ENCODE results near the gene LMO1. TPM values are rescaled to one million over a fixed set of nuclear protein-coding genes. Genes with fewer than 3 reads are reported as not detected.

LMO1 gene
- total and polyA plus RNA-seq, 10 donors, result 0.17 to 1.0 (median 0.57) TPM; not detected in 5

DNA sequence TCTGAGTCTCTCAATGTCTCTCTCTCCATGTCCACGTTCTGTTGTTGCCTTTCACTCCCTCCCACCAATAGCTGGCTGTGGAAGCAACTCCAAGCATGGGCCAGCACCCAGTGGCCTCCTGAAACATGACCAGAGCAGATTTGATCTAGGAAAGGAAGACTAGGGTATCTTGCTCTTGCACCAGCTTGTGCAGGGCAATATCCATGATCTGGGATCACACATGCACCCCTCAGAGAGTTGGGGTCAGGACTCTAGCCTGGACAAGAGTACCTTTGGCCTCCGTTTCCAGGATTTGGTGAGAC is 60.3 kb downstream of the LMO1 start:
- peaks cover 0 to 17% (median 0%) of the 10 kb centered on the region in 7 donors for H3K27me3 ChIP-seq (replicated peaks in 1 of 7)
- peaks cover 6 to 42% (median 34%) of the 10 kb centered on the region in 6 donors for H3K4me1 ChIP-seq
- intact Hi-C loops (cut with DNase I; ENCODE audit: low total_unique reads), result no loop called here
- TF ChIP-seq POLR2A (IDR thresholded peaks at IDR 0.05), result no peak
- TF ChIP-seq POLR2AphosphoS5 (IDR thresholded peaks at IDR 0.05), result no peak
- TF ChIP-seq, protein P1, sequence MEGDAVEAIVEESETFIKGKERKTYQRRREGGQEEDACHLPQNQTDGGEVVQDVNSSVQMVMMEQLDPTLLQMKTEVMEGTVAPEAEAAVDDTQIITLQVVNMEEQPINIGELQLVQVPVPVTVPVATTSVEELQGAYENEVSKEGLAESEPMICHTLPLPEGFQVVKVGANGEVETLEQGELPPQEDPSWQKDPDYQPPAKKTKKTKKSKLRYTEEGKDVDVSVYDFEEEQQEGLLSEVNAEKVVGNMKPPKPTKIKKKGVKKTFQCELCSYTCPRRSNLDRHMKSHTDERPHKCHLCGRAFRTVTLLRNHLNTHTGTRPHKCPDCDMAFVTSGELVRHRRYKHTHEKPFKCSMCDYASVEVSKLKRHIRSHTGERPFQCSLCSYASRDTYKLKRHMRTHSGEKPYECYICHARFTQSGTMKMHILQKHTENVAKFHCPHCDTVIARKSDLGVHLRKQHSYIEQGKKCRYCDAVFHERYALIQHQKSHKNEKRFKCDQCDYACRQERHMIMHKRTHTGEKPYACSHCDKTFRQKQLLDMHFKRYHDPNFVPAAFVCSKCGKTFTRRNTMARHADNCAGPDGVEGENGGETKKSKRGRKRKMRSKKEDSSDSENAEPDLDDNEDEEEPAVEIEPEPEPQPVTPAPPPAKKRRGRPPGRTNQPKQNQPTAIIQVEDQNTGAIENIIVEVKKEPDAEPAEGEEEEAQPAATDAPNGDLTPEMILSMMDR (IDR thresholded peaks at IDR 0.05 in 8 of 11, conservative IDR thresholded peaks at IDR 0.05 in 3 of 11), result no peak
- no peaks in the 10 kb centered on the region for H3K36me3 ChIP-seq
- DNase-seq, result no peak
- WGBS, 5 donors, result 82 to 92% (median 84%) methylated on average over 2 of the region's 2 CpGs
- no peaks in the 10 kb centered on the region for H3K9me3 ChIP-seq
- no peak overlapping the region for H3K27ac ChIP-seq
- H3K4me3 ChIP-seq, result no peak overlapping the region

DNA sequence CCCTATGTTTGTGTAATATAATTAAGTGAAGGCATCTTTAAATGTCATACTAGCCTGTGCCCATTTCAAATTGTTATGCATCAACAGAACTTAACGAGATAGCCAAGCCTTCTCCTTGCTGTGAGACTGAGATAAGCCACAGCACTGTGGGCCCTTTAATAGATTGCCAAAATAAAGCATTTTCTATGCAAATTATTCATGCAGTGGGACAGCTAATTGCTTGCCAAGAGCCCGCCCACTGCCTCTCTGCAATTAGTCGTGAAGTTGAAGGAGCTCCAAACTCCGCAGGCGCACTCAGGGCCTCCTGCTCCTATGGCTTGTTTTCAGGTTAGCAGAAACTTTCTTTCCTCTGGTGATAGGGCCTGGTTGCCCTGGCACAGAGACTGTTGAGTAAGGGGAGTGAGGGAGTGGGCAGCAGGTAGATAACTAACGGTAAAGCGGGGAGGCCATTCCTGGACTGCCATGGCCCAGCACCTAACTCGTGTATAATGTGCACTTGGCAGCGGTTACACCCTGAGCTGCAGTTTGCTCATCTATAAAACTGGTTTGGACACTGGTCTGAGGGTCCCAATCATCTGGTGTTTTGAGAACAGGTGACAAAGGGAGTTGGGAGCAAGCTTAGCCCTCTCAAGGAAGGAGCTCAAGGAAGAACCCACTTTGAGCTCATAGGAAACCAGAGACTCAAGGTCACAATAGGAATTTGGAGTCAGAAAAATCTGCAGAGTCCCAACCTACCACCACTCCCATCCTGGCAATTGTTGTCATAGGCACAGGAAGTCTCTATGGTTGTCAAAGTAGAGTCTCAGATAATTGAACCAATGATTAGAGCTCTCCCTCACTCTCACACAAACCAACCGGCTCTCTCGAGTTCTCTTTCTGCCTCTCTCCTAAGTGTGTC is 60.9 kb downstream of the LMO1 start:
- no peak for DNase-seq
- TF ChIP-seq, protein P1 (IDR thresholded peaks at IDR 0.05 in 8 of 11, conservative IDR thresholded peaks at IDR 0.05 in 3 of 11), result no peak
- TF ChIP-seq POLR2A (IDR thresholded peaks at IDR 0.05), result no peak
- no peak for TF ChIP-seq POLR2AphosphoS5 (IDR thresholded peaks at IDR 0.05)
- Histone ChIP-seq H3K27me3 (replicated peaks in 1 of 7) (peaks cover 0 to 17% (median 0%) of the 10 kb centered on the region in 7 donors), H3K36me3 (no peaks in the 10 kb centered on the region), H3K9me3 (no peaks in the 10 kb centered on the region), H3K27ac (peak overlapping the region in 4 of 8 donors; percentile 39 to 65 (median 53)), H3K4me1 (peaks cover 6 to 41% (median 34%) of the 10 kb centered on the region in 6 donors), H3K4me3 (no peak overlapping the region)
- intact Hi-C loops (cut with DNase I; ENCODE audit: low total_unique reads), result no loop called here
- WGBS, 5 donors, result 73 to 87% (median 85%) methylated on average over 11 of the region's 11 CpGs

DNA sequence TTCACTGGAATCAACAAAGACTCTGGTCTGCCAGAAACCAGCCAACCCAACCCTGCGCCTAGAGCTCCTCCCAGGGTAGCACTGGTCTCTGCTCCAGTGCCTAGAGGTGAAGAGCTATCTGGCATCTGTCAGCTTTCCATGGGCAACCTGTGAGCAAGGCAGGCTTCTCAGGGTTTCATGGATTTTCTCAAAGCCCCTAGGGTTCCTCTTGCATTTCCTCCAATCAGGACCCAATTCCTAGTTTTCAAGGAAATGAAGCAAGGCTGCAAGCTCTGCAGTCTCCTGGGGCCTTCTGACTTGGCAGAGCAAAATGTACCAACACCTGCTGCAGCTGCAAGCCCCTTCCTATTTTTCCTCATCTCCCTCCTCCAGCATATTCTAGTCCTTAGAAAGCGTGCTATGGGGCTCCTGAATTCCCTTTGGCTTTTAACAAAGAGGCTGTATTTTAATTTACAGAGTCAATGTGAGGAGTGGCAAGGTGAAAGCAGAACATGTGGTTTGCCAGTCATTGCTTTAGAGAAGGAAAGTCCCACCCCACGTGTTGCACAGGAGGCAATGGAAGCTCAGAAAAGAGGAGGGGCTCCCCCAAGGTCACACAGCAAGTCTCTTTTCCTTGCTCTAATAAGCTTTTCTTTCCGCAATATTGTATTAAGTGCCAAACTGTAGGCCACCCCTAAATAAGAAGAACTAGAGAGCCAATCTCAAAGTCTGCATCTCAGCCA is 61.9 kb downstream of the LMO1 start:
- 35 to 42% (median 36%) methylated on average over 4 of the region's 4 CpGs for WGBS, 5 donors
- Histone ChIP-seq H3K27ac (peak overlapping the region in 6 of 8 donors; percentile 14 to 65 (median 42)), H3K36me3 (no peaks in the 10 kb centered on the region), H3K9me3 (no peaks in the 10 kb centered on the region), H3K4me1 (peaks cover 6 to 31% (median 25%) of the 10 kb centered on the region in 6 donors), H3K27me3 (replicated peaks in 1 of 7) (peaks cover 0 to 11% (median 0%) of the 10 kb centered on the region in 7 donors), H3K4me3 (no peak overlapping the region)
- intact Hi-C loops (cut with DNase I; ENCODE audit: low total_unique reads), result no loop called here
- DNase-seq, result no peak
- TF ChIP-seq POLR2A (IDR thresholded peaks at IDR 0.05), result no peak
- no peak for TF ChIP-seq POLR2AphosphoS5 (IDR thresholded peaks at IDR 0.05)
- TF ChIP-seq, protein P1 (IDR thresholded peaks at IDR 0.05 in 8 of 11, conservative IDR thresholded peaks at IDR 0.05 in 3 of 11), result no peak

DNA sequence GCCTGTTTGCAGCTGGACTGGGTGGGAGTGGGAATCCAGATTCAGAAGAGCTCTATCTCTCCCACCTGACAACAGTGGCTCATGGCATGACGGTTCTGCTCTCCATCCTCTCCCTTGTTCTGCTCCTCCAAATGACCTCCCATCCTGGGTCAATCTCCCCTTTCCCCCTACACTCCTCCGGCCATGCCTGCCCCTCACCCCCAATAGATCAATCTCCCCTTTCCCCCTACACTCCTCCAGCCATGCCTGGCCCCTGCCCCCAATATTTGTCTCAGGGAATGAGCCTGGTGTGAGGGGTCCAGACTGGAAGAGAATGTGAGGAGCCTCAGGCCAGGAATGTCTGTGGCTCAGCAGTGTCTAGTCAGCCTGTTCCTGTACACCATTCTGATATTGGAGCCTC is 64.0 kb downstream of the LMO1 start:
- Histone ChIP-seq H3K9me3 (no peaks in the 10 kb centered on the region), H3K27me3 (replicated peaks in 1 of 7) (no peaks in the 10 kb centered on the region), H3K4me1 (peaks cover 4 to 18% (median 16%) of the 10 kb centered on the region in 6 donors), H3K27ac (no peak overlapping the region), H3K36me3 (no peaks in the 10 kb centered on the region), H3K4me3 (no peak overlapping the region)
- intact Hi-C loops (cut with DNase I; ENCODE audit: low total_unique reads), result no loop called here
- 69 to 95% (median 84%) methylated on average over 2 of the region's 2 CpGs for WGBS, 5 donors
- no peak for TF ChIP-seq POLR2AphosphoS5 (IDR thresholded peaks at IDR 0.05)
- DNase-seq, result no peak
